ENCODE data around the gene ZNF419. TPM values are rescaled to one million over a fixed set of nuclear protein-coding genes. Genes with fewer than 3 reads are reported as not detected.

The ZNF419 gene
- total RNA-seq, 1 experiment from 2014 or later: 12.8 TPM

- no peak overlapping the region for H4K91ac ChIP-seq (ENCODE audit: insufficient read length, low read depth, low read length)
- no peak overlapping the region for H3K4me2 ChIP-seq (ENCODE audit: insufficient read depth, insufficient read length, low read length)
- H3K27ac ChIP-seq (ENCODE audit: insufficient read length, low read depth, low read length): no peak overlapping the region
- no peaks in the 10 kb centered on the region for H3K23me2 ChIP-seq (ENCODE audit: insufficient read length, low read depth, low read length, poor library complexity, severe bottlenecking)
- Mint-ChIP-seq H3K27ac (no peak overlapping the region), H3K27me3 (ENCODE audit: low read depth) (peaks cover 6% of the 10 kb centered on the region), H3K4me3 (no peak overlapping the region), H3K4me1 (no peaks in the 10 kb centered on the region), H3K36me3 (ENCODE audit: insufficient read depth in 1 of 3, low read depth in 3 of 3) (peaks cover 48 to 71% (median 50%) of the 10 kb centered on the region in 3 experiments), H3K9me3 (peaks cover 78 to 87% of the 10 kb centered on the region in 2 experiments)
- H2AK5ac ChIP-seq (ENCODE audit: insufficient read length, low read length): no peak overlapping the region
- H3T11ph ChIP-seq (ENCODE audit: low read length): no peak overlapping the region
- no CpG with 5 or more reads among the region's 5 CpGs for WGBS (ENCODE audit: extremely low coverage, insufficient read length, low lambda C conversion rate)
- H3K4me1 ChIP-seq (ENCODE audit: insufficient read depth, low read length): no peaks in the 10 kb centered on the region
- no peak overlapping the region for H3K56ac ChIP-seq (ENCODE audit: insufficient read length, low read depth, low read length)
- H2AFZ ChIP-seq (ENCODE audit: low read length): no peak overlapping the region
- no peaks in the 10 kb centered on the region for H4K20me1 ChIP-seq (ENCODE audit: control insufficient read depth, insufficient read depth, insufficient read length)
- no peak overlapping the region for H2BK15ac ChIP-seq (ENCODE audit: low read depth, low read length)
- peaks cover 12% of the 10 kb centered on the region for H3K9me3 ChIP-seq (ENCODE audit: control insufficient read depth, low read depth, low read length)
- no peaks in the 10 kb centered on the region for H3K27me3 ChIP-seq (ENCODE audit: insufficient read depth, low read length)
- H2BK120ac ChIP-seq (ENCODE audit: low read depth, low read length, poor library complexity, severe bottlenecking): no peak overlapping the region
- no peak overlapping the region for H3K14ac ChIP-seq (ENCODE audit: insufficient read depth, low read length)
- DNase-seq: no peak
- no peak overlapping the region for H3K9ac ChIP-seq (ENCODE audit: extremely low read depth, insufficient read length, low read length)
- no peaks in the 10 kb centered on the region for H3K79me2 ChIP-seq (ENCODE audit: insufficient read depth, low read length)
- no peak overlapping the region for H3K18ac ChIP-seq (ENCODE audit: insufficient read length, low read depth, low read length)
- H2BK12ac ChIP-seq (ENCODE audit: insufficient read length, low read depth, low read length): no peak overlapping the region
- no peaks in the 10 kb centered on the region for H3K79me1 ChIP-seq (ENCODE audit: insufficient read depth, low read depth, low read length, poor library complexity, severe bottlenecking)
- no peak overlapping the region for H2BK5ac ChIP-seq (ENCODE audit: insufficient read length, low read length)
- H2BK20ac ChIP-seq (ENCODE audit: low read depth, low read length, poor library complexity, severe bottlenecking): no peak overlapping the region
- no peak overlapping the region for H4K8ac ChIP-seq (replicated peaks; ENCODE audit: insufficient read length, low read depth, low read length)
- H4K5ac ChIP-seq (ENCODE audit: insufficient read length, low read depth, low read length): no peak overlapping the region
- TF ChIP-seq, protein P1, sequence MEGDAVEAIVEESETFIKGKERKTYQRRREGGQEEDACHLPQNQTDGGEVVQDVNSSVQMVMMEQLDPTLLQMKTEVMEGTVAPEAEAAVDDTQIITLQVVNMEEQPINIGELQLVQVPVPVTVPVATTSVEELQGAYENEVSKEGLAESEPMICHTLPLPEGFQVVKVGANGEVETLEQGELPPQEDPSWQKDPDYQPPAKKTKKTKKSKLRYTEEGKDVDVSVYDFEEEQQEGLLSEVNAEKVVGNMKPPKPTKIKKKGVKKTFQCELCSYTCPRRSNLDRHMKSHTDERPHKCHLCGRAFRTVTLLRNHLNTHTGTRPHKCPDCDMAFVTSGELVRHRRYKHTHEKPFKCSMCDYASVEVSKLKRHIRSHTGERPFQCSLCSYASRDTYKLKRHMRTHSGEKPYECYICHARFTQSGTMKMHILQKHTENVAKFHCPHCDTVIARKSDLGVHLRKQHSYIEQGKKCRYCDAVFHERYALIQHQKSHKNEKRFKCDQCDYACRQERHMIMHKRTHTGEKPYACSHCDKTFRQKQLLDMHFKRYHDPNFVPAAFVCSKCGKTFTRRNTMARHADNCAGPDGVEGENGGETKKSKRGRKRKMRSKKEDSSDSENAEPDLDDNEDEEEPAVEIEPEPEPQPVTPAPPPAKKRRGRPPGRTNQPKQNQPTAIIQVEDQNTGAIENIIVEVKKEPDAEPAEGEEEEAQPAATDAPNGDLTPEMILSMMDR (conservative IDR thresholded peaks at IDR 0.05): no peak
- no peak overlapping the region for H3K4ac ChIP-seq (ENCODE audit: low read depth, low read length)
- no peak overlapping the region for H3K23ac ChIP-seq (ENCODE audit: insufficient read length, low read depth, low read length)
Observed at GRCh38 chr19:57466489-57466888, 21.1 kb upstream of the ZNF419 start.

Measured in H9 (cell line).